Osteocyte (in vitro differentiated cells): ENCODE data around the gene ZNF593. TPM values are rescaled to one million over a fixed set of nuclear protein-coding genes. Genes with fewer than 3 reads are reported as not detected.

Experiments used
- total RNA-seq: library from RNA; stranded (reverse); gene quantifications from 2 replicates; pipeline ENCODE4 v1.2.1, GENCODE V29; 2021

Gene ZNF593
- total RNA-seq, 1 donor from 2014 or later = 28.6 TPM

Other genes with a start within 250 kb of the ZNF593 start
- gene PAFAH2, start 171.8 kb upstream of the ZNF593 start, total RNA-seq = 8.4 and 10.4 TPM in 2 replicates
- 0.30 and 0.34 TPM in 2 replicates for gene EXTL1, start 148.1 kb upstream of the ZNF593 start, total RNA-seq
- not detected in 2 replicates for gene SLC30A2, start 123.8 kb upstream of the ZNF593 start, total RNA-seq
- gene TRIM63, start 102.3 kb upstream of the ZNF593 start, total RNA-seq = 0.21 TPM in 1 of 2 replicates, not detected in the other
- 7.6 and 7.8 TPM in 2 replicates for gene PDIK1L, start 58.1 kb upstream of the ZNF593 start, total RNA-seq
- gene FAM110D, start 10.8 kb upstream of the ZNF593 start, total RNA-seq = not detected in 2 replicates
- gene C1orf232, start 945 bp upstream of the ZNF593 start, total RNA-seq = not detected in 2 replicates
- gene ZNF593OS, start 1.9 kb downstream of the ZNF593 start, total RNA-seq = not detected in 2 replicates
- gene CNKSR1, start 7.6 kb downstream of the ZNF593 start, total RNA-seq = 0.89 and 1.1 TPM in 2 replicates
- gene CATSPER4, start 20.7 kb downstream of the ZNF593 start, total RNA-seq = not detected in 2 replicates
- gene CEP85, start 64.3 kb downstream of the ZNF593 start, total RNA-seq = 16.5 and 17.7 TPM in 2 replicates
- gene SH3BGRL3, start 110.2 kb downstream of the ZNF593 start, total RNA-seq = 138 and 140 TPM in 2 replicates
- gene UBXN11, start 136.7 kb downstream of the ZNF593 start, total RNA-seq = 16.6 and 17.0 TPM in 2 replicates
- gene CD52, start 148.1 kb downstream of the ZNF593 start, total RNA-seq = not detected in 2 replicates
- not detected in 2 replicates for gene CRYBG2, start 184.2 kb downstream of the ZNF593 start, total RNA-seq
- not detected in 2 replicates for gene ZNF683, start 202.8 kb downstream of the ZNF593 start, total RNA-seq
- gene LIN28A, start 240.9 kb downstream of the ZNF593 start, total RNA-seq = not detected in 2 replicates